Activated T-cell treated with anti-CD3 and anti-CD28 coated beads, Interleukin-2, amount 50 U/mL, for 72 hours (primary cell): Measurements from ENCODE around the gene IFT22. TPM values are rescaled to one million over a fixed set of nuclear protein-coding genes. Genes with fewer than 3 reads are reported as not detected.

Experiments used
- ATAC-seq, 2 donors: fragments of 150-1000 bp; cut with Tn5 transposase; replicated peaks in 1 of 2; 2 replicates each; pipeline ENCODE4 v1.10.0; 2021; ENCODE audit warnings: moderate library complexity in 2 of 2, mild to moderate bottlenecking in 1 of 2
- DNase-seq, 2 donors: peaks; one replicate each; pipeline ENCODE4 v3.0.0; 2021 to 2022; ENCODE audit warnings: mixed read lengths in 1 of 2
- H3K27ac Mint-ChIP-seq: one replicate; pipeline ENCODE4 v1.8.0; 2022; ENCODE audit warnings: mild to moderate bottlenecking, moderate library complexity, mixed read lengths
- H3K27me3 Mint-ChIP-seq: one replicate; pipeline ENCODE4 v1.8.0; 2022; ENCODE audit warnings: low read depth, mixed read lengths
- H3K36me3 Mint-ChIP-seq, 2 donors: one replicate each; pipeline ENCODE4 v1.8.0; 2022; ENCODE audit warnings: mixed read lengths in 2 of 2, mild to moderate bottlenecking in 1 of 2; ENCODE audit not compliant: insufficient read depth in 2 of 2
- H3K4me1 Mint-ChIP-seq: one replicate; pipeline ENCODE4 v1.8.0; 2022; ENCODE audit warnings: low read depth, mixed read lengths
- H3K4me3 Mint-ChIP-seq, 2 donors: one replicate each; pipeline ENCODE4 v1.8.0; 2022; ENCODE audit warnings: mild to moderate bottlenecking in 2 of 2, mixed read lengths in 2 of 2, moderate library complexity in 2 of 2
- H3K9me3 Mint-ChIP-seq, 2 donors: one replicate each; pipeline ENCODE4 v1.8.0; 2022; ENCODE audit warnings: mixed read lengths in 2 of 2
- total RNA-seq, 2 donors: library from RNA; stranded (reverse); gene quantifications; one replicate each; pipeline ENCODE4 v1.2.3, GENCODE V29; 2022

Gene IFT22
- total RNA-seq, 2 donors from 2014 or later, result 4.7 to 5.1 TPM

- Mint-ChIP-seq H3K27me3 (peaks cover 11% of the 10 kb centered on the region), H3K36me3 (no peaks in the 10 kb centered on the region), H3K4me1 (peaks cover 11% of the 10 kb centered on the region), H3K9me3 (no peaks in the 10 kb centered on the region), H3K27ac (no peak overlapping the region), H3K4me3 (no peak overlapping the region)
- DNase-seq, result no peak
- ATAC-seq, result no peak
Observed at GRCh38 chr7:101347477-101347876, 25.9 kb upstream of the IFT22 start.

DNA sequence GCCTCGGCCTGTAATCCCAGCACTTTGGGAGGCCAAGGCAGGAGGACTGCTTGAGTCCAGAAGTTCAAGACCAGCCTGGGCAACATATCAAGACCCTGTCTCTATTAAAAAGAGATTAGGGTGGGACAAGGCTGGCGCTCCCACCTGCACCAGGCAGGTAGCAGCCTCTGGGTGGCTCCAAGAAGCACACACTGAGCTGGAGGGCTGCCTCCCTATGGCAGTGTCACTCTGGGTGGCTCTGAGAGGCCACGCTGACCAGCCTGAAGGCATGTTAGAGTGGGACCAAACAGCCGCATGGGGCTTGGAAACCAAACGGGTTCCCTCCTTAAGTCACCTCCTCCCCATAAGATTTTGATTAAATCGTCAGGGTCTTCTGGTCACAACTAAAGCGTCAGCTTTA, 21.3 kb upstream of the IFT22 start:
- H3K27me3 Mint-ChIP-seq, result no peaks in the 10 kb centered on the region
- H3K4me1 Mint-ChIP-seq, result no peaks in the 10 kb centered on the region
- no peaks in the 10 kb centered on the region for H3K36me3 Mint-ChIP-seq
- no peak overlapping the region for H3K27ac Mint-ChIP-seq
- H3K4me3 Mint-ChIP-seq, result no peak overlapping the region
- H3K9me3 Mint-ChIP-seq, result no peaks in the 10 kb centered on the region
- DNase-seq, result no peak
- ATAC-seq, result no peak

DNA sequence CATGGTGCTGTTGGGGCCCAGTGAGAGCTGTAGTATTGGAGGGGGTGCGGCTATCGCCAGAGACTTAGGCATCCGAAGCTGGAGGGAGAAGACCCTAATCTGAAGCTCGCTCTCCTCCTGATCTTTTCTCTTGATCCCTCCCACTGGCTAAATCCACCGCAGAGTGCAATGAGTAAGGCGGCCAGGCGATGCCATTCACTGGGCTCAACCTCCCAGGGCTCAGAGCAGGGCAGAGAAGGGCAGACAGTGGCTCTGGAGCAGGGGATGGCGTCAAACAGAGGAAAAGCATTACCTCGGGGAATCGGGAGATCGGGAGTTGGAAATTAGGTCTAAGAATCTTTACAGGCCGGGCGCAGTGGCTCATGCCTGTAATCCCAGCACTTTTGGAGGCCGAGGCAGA, 18.8 kb upstream of the IFT22 start:
- Mint-ChIP-seq H3K36me3 (no peaks in the 10 kb centered on the region), H3K27ac (no peak overlapping the region), H3K27me3 (no peaks in the 10 kb centered on the region), H3K9me3 (no peaks in the 10 kb centered on the region), H3K4me1 (no peaks in the 10 kb centered on the region), H3K4me3 (no peak overlapping the region)
- ATAC-seq (no peak), DNase-seq (no peak)

GRCh38 chr7:101333912-101334311, 12.3 kb upstream of the IFT22 start:
- Mint-ChIP-seq H3K27ac (no peak overlapping the region), H3K4me1 (no peaks in the 10 kb centered on the region), H3K27me3 (no peaks in the 10 kb centered on the region), H3K36me3 (no peaks in the 10 kb centered on the region), H3K9me3 (no peaks in the 10 kb centered on the region), H3K4me3 (no peak overlapping the region)
- DNase-seq, result no peak
- ATAC-seq, result no peak

DNA sequence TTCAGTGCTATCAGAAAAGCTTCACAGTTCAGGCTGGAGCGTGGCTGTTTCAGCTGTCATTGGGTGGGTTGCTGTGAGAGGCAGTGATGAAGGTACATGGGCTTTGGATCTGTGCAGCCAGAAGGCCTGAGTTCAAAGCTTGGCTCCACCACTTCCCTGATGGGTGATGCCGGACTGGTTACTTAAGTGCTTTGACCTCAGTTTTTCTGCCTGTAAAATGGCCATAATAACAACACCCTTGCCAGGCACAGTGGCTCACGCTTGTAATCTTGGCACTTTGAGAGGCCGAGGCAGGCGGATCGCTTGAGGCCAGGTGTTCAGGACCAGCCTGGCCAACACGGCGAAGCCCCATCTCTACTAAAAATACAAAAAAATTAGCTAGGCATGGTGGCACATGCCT, 10.4 kb upstream of the IFT22 start:
- Mint-ChIP-seq H3K9me3 (no peaks in the 10 kb centered on the region), H3K4me1 (no peaks in the 10 kb centered on the region), H3K27ac (no peak overlapping the region), H3K4me3 (no peak overlapping the region), H3K36me3 (no peaks in the 10 kb centered on the region), H3K27me3 (no peaks in the 10 kb centered on the region)
- ATAC-seq (no peak), DNase-seq (no peak)

GRCh38 chr7:101330011-101330484, 8.4 kb upstream of the IFT22 start:
- DNase-seq (no peak), ATAC-seq (no peak)
- no peaks in the 10 kb centered on the region for H3K36me3 Mint-ChIP-seq
- no peaks in the 10 kb centered on the region for H3K9me3 Mint-ChIP-seq
- H3K27ac Mint-ChIP-seq, result no peak overlapping the region
- H3K4me1 Mint-ChIP-seq, result no peaks in the 10 kb centered on the region
- no peak overlapping the region for H3K4me3 Mint-ChIP-seq
- no peaks in the 10 kb centered on the region for H3K27me3 Mint-ChIP-seq

DNA sequence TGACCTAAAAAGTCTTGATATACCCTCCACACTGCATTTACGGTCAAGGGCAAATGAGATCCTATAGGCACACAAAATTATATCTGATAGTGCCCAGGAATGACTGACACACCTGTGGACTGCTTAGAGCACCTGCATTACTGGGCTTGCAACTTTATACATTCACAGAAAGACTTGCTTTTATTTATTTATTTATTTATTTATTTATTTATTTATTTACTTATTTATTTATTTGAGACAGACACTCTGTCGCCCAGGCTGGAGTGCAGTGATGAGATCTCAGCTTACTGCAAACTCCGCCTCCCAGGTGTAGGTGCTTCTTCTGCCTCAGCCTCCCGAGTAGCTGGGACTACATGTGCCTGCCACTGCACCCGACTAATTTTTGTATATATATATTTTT, 6.5 kb upstream of the IFT22 start:
- H3K9me3 Mint-ChIP-seq, result no peaks in the 10 kb centered on the region
- no peak overlapping the region for H3K4me3 Mint-ChIP-seq
- no peaks in the 10 kb centered on the region for H3K4me1 Mint-ChIP-seq
- ATAC-seq (no peak), DNase-seq (no peak)
- no peak overlapping the region for H3K27ac Mint-ChIP-seq
- no peaks in the 10 kb centered on the region for H3K36me3 Mint-ChIP-seq
- no peaks in the 10 kb centered on the region for H3K27me3 Mint-ChIP-seq

- no peak for DNase-seq
- Mint-ChIP-seq H3K4me1 (peaks cover 15% of the 10 kb centered on the region), H3K4me3 (no peak overlapping the region), H3K36me3 (no peaks in the 10 kb centered on the region), H3K27me3 (no peaks in the 10 kb centered on the region), H3K27ac (no peak overlapping the region), H3K9me3 (no peaks in the 10 kb centered on the region)
- no peak for ATAC-seq
Observed at GRCh38 chr7:101319401-101319800, 2.2 kb downstream of the IFT22 start.

- no peaks in the 10 kb centered on the region for H3K27me3 Mint-ChIP-seq
- no peak overlapping the region for H3K27ac Mint-ChIP-seq
- H3K4me1 Mint-ChIP-seq, result peaks cover 2% of the 10 kb centered on the region
- peaks cover 3 to 9% of the 10 kb centered on the region in 2 donors for H3K36me3 Mint-ChIP-seq
- no peak overlapping the region for H3K4me3 Mint-ChIP-seq
- DNase-seq, result peak; percentile 57 to 58
- ATAC-seq, result no peak
- H3K9me3 Mint-ChIP-seq, result peaks cover 0 to 3% of the 10 kb centered on the region in 2 donors
Observed at GRCh38 chr7:101315336-101315735, 6.3 kb downstream of the IFT22 start.

DNA sequence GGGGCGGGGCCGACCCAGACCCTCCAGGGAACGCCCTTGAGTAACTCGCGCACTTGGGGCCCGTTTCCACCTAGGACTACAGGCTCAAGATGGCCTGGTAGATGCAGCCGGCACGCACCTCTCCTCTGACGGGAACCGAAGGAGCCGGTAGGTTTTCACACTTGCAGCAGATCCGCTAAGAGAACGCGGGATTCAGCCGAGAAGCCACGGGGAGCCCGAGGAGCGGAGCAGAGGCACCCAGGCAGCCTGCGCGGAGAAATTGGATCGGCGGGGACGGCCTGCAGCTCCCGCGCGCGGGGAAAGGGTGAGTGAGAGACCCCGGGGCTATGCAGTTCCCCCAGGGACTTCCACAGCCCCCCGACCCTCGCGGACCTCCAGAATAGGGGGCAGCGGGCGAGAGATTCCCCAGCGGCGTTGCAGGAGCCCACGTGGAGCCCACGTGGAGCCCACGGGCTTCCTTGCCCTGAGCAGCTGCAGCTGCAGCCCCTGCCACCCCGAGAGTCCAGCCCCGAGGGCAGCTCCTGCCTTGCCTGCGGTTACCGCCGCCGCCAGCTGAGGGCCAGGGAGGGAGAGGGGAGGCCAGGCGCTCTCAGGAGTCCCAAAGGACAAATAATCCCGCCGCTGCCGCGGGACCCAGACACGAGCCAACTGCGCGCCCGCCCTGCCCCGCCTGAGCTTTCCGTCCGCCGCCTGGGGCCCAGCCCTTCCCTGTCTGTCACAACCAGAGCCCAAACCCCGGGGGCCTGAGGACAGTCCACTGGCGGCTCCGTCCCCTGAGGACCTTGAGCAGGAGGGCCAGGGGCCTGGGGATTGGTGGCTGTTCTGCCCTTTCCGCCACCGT, 13.1 kb downstream of the IFT22 start:
- Mint-ChIP-seq H3K36me3 (peaks cover 14 to 21% of the 10 kb centered on the region in 2 donors), H3K4me3 (peak overlapping the region; percentile 95 to 97), H3K27ac (peak overlapping the region; percentile 80), H3K27me3 (peaks cover 24% of the 10 kb centered on the region), H3K9me3 (peaks cover 5 to 9% of the 10 kb centered on the region in 2 donors), H3K4me1 (peaks cover 12% of the 10 kb centered on the region)
- DNase-seq, result peak; percentile 48 to 50
- peak; percentile 79 to 93 for ATAC-seq

DNA sequence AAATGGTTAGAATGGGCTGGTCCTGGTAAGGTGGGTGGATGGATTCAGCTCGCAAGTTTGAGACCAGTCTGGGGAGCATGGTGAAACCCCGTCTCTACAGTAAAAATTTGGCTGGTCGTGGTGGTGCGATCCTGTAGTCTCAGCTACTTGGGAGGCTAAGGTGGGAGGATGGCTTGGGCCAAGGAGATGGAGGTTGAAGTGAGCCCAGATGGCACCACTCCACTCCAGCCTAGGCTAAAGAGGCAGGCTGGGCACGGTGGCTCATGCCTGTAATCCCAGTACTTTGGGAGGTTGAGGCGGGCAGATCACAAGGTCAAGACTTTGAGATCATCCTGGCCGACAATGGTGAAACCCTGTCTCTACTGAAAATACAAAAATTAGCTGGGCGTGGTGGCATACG, 15.3 kb downstream of the IFT22 start:
- Mint-ChIP-seq H3K27me3 (peaks cover 28% of the 10 kb centered on the region), H3K9me3 (peaks cover 5 to 9% of the 10 kb centered on the region in 2 donors), H3K36me3 (peaks cover 14 to 21% of the 10 kb centered on the region in 2 donors), H3K4me1 (peaks cover 12% of the 10 kb centered on the region), H3K27ac (no peak overlapping the region), H3K4me3 (no peak overlapping the region)
- DNase-seq (no peak), ATAC-seq (no peak)

DNA sequence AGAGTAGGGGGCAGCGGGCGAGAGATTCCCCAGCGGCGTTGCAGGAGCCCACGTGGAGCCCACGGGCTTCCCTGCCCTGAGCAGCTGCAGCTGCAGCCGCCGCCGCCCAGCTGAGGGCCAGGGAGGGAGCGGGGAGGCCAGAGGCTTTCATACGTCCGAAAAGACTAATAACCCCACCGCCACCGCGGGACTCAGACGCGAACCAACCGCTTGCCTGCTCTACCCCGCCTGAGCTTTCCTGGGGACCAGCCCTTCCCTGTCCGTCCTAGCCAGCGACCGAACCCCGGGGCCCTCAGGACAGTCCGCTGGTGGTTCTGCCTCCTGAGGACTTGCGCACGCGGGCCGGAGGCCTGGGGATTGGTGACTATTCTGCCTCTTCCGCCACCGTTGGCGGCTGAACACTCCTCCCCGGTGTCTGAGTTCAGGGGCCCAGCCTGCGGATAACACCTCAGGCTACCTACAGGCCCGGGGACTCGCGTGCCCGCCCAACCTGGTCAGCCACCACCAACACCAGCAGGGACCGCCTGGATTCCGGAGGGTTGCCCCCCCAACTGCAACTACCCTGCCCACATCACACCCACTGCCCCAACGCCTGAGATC, 18.4 kb downstream of the IFT22 start:
- DNase-seq (no peak), ATAC-seq (no peak)
- H3K4me1 Mint-ChIP-seq, result peaks cover 4% of the 10 kb centered on the region
- H3K27me3 Mint-ChIP-seq, result peaks cover 47% of the 10 kb centered on the region
- no peak overlapping the region for H3K4me3 Mint-ChIP-seq
- H3K9me3 Mint-ChIP-seq, result peaks cover 10% of the 10 kb centered on the region in 2 donors
- H3K27ac Mint-ChIP-seq, result no peak overlapping the region
- peaks cover 15 to 18% of the 10 kb centered on the region in 2 donors for H3K36me3 Mint-ChIP-seq

DNA sequence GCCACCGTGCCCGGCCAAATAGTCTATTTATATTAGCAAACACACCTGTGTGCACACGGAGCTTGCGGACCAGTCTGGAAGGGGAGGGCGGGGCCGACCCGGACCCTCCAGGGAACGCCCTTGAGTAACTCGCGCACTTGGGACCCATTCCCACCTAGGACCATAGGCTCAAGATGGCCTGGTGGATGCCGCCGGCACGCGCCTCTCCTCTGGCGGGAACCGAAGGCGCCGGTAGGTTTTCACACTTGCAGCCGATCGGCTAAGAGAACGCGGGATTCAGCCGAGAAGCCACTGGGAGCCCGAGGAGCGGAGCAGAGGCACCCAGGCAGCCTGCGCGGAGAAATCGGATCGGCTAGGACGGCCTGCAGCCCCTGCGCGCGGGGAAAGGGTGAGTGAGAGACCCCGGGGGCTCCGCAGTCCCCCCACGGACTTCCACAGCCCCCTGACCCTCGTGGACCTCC, 18.9 kb downstream of the IFT22 start:
- ATAC-seq (no peak), DNase-seq (no peak)
- no peak overlapping the region for H3K4me3 Mint-ChIP-seq
- H3K27me3 Mint-ChIP-seq, result peaks cover 52% of the 10 kb centered on the region
- no peaks in the 10 kb centered on the region for H3K4me1 Mint-ChIP-seq
- peaks cover 10% of the 10 kb centered on the region in 2 donors for H3K9me3 Mint-ChIP-seq
- H3K36me3 Mint-ChIP-seq, result peaks cover 14 to 18% of the 10 kb centered on the region in 2 donors
- H3K27ac Mint-ChIP-seq, result no peak overlapping the region
